ENCODE data around the gene ST3GAL5.
"Not testable (repeated sequence)": the region's sequence is repeated elsewhere in the genome, so short reads cannot be mapped to it uniquely, and the experiment has no call there.

The ST3GAL5 gene

DNA sequence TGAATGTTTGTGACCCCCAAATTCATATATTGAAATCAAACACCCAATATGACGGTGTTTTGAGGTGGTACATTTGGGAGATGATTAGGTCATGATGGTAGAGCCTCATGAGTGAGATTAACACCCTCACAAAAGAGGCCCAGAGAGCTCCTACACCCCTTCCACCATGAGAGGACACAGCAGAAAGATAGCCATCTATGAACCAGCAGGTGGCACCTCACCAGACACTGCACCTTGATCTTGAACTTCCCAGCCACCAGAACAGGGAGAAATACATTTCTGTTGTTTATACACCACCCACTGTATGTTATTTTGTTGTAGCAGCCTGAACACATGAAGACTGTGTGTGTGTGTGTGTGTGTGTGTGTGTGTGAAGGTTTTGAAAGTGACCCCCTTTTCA is 58.1 kb downstream of the ST3GAL5 start:
- TF ChIP-seq PAX5 (IDR thresholded peaks at IDR 0.05; ENCODE audit: insufficient read depth, low read length, severe bottlenecking), result no peak
- no peak for TF ChIP-seq POU2F2 (IDR thresholded peaks at IDR 0.05; ENCODE audit: low read depth, low read length)
- TF ChIP-seq SPI1 (IDR thresholded peaks at IDR 0.05; ENCODE audit: low read depth, low read length), result no peak
- no peak for TF ChIP-seq TAF1 (IDR thresholded peaks at IDR 0.05; ENCODE audit: low read depth, low read length)
- TF ChIP-seq POLR2AphosphoS5 (IDR thresholded peaks at IDR 0.05; ENCODE audit: low read depth, low read length), result no peak
- TF ChIP-seq POLR2A (IDR thresholded peaks at IDR 0.05; ENCODE audit: low read depth, low read length), result no peak
- FAIRE-seq (peak; percentile 9), DNase-seq (ENCODE audit: insufficient read length, low spot score) (no peak)

DNA sequence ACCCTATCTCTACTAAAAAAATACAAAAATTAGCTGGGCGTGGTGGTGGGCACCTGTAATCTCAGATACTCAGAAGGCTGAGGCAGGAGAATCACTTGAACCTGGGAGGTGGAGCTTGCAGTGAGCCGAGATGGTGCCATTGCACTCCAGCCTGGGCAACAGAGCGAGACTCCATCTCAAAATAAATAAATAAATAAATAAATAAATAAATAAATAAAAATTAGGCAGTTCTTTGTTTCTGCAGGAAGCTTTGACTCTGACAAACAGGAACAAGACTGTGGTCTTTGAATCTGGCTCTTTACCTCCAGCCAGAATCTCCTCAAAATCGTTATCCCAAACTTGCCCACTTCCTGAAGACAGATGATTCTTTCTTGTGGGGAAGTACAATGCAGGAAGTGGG is 59.4 kb downstream of the ST3GAL5 start:
- not testable (repeated sequence) for DNase-seq (ENCODE audit: insufficient read length, low spot score); FAIRE-seq

DNA sequence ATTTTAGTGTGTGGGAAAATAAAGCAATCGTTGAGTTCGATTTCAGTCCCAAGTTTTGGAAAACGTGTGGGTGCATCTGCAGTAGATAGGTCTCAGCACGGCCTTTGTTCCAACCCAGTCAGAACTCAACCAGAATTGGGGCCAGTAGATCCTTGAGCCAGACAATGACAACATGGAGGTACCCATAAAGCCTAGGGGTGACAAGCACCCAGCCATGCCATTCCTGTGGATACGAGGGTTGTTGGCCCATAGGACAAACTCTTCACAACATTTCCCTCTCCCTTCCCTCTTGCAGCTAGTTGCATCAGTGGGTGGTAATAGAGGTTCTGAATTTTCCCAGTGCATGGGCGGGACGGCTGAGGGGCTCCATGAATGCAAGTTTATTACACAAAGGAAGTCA is 60.1 kb downstream of the ST3GAL5 start:
- no peak for TF ChIP-seq PAX5 (IDR thresholded peaks at IDR 0.05; ENCODE audit: insufficient read depth, low read length, severe bottlenecking)
- no peak for TF ChIP-seq POLR2A (IDR thresholded peaks at IDR 0.05; ENCODE audit: low read depth, low read length)
- no peak for TF ChIP-seq SPI1 (IDR thresholded peaks at IDR 0.05; ENCODE audit: low read depth, low read length)
- TF ChIP-seq POU2F2 (IDR thresholded peaks at IDR 0.05; ENCODE audit: low read depth, low read length), result no peak
- no peak for TF ChIP-seq POLR2AphosphoS5 (IDR thresholded peaks at IDR 0.05; ENCODE audit: low read depth, low read length)
- no peak for TF ChIP-seq TAF1 (IDR thresholded peaks at IDR 0.05; ENCODE audit: low read depth, low read length)
- FAIRE-seq, result no peak
- DNase-seq (ENCODE audit: insufficient read length, low spot score), result no peak

DNA sequence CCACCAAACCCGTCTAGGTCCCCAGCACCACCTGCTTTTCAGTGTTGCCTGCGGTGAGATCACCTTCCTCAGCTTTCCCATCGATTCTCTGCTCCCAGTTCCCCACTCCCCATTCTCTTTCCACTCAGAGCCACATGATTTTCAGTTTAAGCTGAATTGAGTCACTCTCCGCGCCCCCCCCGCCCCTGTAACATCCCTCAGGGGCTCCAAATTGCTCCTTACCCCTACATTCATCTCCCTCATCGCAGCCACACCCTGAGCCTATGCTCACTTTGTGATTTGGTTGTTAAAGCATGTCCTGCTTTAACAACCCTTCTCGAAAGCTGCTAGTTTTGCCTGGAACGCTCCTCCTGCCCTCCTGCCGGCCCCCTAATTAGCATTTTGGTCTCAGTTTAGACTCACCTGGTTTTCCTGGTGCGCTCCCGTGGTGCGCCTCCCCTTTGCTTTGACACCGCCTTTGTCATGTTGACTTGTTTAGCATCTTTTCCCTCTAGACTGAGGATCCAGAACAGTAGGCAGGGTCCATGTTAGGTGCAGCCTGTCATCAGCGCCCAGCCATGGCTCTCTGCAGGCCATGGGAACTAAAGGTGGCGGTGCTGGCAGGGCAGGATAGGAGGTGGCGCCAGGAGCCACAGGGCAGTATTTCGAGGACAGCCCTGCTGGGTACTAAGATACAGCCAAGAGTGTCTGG is 60.8 kb downstream of the ST3GAL5 start:
- no peak for FAIRE-seq
- TF ChIP-seq TAF1 (IDR thresholded peaks at IDR 0.05; ENCODE audit: low read depth, low read length), result no peak
- no peak for TF ChIP-seq SPI1 (IDR thresholded peaks at IDR 0.05; ENCODE audit: low read depth, low read length)
- TF ChIP-seq POLR2AphosphoS5 (IDR thresholded peaks at IDR 0.05; ENCODE audit: low read depth, low read length), result no peak
- TF ChIP-seq POU2F2 (IDR thresholded peaks at IDR 0.05; ENCODE audit: low read depth, low read length), result no peak
- no peak for TF ChIP-seq POLR2A (IDR thresholded peaks at IDR 0.05; ENCODE audit: low read depth, low read length)
- no peak for TF ChIP-seq PAX5 (IDR thresholded peaks at IDR 0.05; ENCODE audit: insufficient read depth, low read length, severe bottlenecking)
- DNase-seq (ENCODE audit: insufficient read length, low spot score), result no peak

DNA sequence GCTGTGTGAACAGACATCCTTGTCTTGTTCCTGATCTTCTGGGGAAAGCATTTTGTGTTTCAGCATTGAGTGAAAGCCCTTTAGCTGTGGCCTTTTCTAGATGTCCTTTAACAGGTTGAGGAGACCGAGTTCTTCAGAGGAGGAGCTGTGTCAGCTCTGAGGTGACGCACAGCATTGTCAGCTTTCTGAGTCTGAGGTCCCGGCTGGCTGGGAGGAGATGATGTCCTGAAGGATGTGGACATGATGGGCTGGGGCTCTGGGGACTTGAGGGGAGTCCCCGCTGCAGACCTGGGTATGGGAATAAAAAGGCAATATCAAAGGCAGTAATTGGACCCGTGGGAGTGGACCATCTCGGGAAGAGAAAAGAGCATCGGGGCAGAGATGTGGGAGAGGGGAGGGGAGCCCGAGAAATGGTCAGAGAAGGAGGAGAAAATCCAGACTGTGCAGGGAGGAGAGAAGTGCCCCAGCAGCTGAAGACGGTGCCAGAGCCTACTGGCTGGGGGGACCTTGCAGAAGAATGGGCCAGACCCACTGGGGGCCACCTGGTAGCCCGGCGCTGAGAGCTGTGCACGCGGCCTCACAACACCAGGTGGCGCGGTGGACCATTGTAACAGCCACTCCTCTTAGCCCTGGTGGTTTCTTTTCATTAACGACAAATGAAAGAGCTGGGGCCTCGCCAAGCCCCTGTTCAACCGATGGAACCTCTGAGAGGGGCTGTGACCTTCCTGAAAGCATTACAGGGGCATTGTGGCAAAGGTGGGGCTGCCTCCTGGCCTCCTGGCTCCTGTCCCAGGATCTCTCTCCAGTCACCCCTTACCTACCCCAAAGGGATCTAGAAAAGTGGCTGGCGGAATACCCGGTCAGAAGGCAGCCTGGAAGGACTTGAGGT is 61.6 kb downstream of the ST3GAL5 start:
- TF ChIP-seq POLR2AphosphoS5 (IDR thresholded peaks at IDR 0.05; ENCODE audit: low read depth, low read length) (no peak), POU2F2 (IDR thresholded peaks at IDR 0.05; ENCODE audit: low read depth, low read length) (no peak), TAF1 (IDR thresholded peaks at IDR 0.05; ENCODE audit: low read depth, low read length) (no peak), SPI1 (IDR thresholded peaks at IDR 0.05; ENCODE audit: low read depth, low read length) (no peak), PAX5 (IDR thresholded peaks at IDR 0.05; ENCODE audit: insufficient read depth, low read length, severe bottlenecking) (no peak), POLR2A (IDR thresholded peaks at IDR 0.05; ENCODE audit: low read depth, low read length) (no peak)
- FAIRE-seq (no peak), DNase-seq (ENCODE audit: insufficient read length, low spot score) (peak; percentile 42)

DNA sequence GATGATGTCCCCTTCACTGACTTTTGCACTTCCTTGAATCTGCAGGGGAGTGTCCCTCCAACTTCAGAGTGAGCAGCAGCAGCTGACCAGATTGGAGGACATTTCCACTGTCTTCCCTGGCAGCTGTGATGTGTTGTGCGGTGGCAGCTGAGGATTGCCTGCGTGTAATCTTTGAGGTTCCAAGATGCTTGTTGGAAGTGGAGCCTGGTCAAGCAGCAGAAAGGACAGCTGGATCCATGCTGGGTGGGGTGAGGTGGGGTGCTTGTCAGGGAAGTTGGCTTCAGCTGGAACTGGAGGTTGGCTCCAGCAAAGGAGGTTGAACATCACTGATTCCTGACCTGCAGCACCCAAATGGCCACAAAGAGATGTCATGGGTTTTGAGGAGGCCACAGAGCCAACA is 64.8 kb downstream of the ST3GAL5 start:
- no peak for DNase-seq (ENCODE audit: insufficient read length, low spot score)
- no peak for TF ChIP-seq PAX5 (IDR thresholded peaks at IDR 0.05; ENCODE audit: insufficient read depth, low read length, severe bottlenecking)
- TF ChIP-seq TAF1 (IDR thresholded peaks at IDR 0.05; ENCODE audit: low read depth, low read length), result no peak
- no peak for TF ChIP-seq SPI1 (IDR thresholded peaks at IDR 0.05; ENCODE audit: low read depth, low read length)
- no peak for TF ChIP-seq POU2F2 (IDR thresholded peaks at IDR 0.05; ENCODE audit: low read depth, low read length)
- TF ChIP-seq POLR2A (IDR thresholded peaks at IDR 0.05; ENCODE audit: low read depth, low read length), result no peak
- no peak for TF ChIP-seq POLR2AphosphoS5 (IDR thresholded peaks at IDR 0.05; ENCODE audit: low read depth, low read length)
- no peak for FAIRE-seq

DNA sequence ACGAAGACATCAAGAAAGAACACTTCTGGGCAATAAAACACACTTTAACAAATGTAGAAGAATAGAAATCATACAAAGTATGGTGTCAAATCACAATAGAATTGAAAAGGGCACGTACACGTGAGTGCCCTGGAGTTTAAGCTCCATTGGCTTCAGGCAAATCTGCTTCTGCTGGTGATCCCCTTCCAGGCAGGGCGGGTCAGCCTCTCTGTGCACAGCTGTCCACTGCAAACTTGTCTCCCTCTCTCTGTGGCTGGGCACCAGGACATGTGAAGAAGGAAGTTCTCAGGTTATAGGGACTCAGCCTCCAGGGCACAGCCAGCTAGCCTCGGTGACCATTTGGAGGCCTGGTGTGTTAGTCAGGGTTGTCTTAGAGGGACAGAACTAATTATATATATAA is 66.0 kb downstream of the ST3GAL5 start:
- TF ChIP-seq POU2F2 (IDR thresholded peaks at IDR 0.05; ENCODE audit: low read depth, low read length) (no peak), POLR2AphosphoS5 (IDR thresholded peaks at IDR 0.05; ENCODE audit: low read depth, low read length) (no peak), TAF1 (IDR thresholded peaks at IDR 0.05; ENCODE audit: low read depth, low read length) (no peak), PAX5 (IDR thresholded peaks at IDR 0.05; ENCODE audit: insufficient read depth, low read length, severe bottlenecking) (no peak), SPI1 (IDR thresholded peaks at IDR 0.05; ENCODE audit: low read depth, low read length) (no peak), POLR2A (IDR thresholded peaks at IDR 0.05; ENCODE audit: low read depth, low read length) (no peak)
- FAIRE-seq (no peak), DNase-seq (ENCODE audit: insufficient read length, low spot score) (no peak)

DNA sequence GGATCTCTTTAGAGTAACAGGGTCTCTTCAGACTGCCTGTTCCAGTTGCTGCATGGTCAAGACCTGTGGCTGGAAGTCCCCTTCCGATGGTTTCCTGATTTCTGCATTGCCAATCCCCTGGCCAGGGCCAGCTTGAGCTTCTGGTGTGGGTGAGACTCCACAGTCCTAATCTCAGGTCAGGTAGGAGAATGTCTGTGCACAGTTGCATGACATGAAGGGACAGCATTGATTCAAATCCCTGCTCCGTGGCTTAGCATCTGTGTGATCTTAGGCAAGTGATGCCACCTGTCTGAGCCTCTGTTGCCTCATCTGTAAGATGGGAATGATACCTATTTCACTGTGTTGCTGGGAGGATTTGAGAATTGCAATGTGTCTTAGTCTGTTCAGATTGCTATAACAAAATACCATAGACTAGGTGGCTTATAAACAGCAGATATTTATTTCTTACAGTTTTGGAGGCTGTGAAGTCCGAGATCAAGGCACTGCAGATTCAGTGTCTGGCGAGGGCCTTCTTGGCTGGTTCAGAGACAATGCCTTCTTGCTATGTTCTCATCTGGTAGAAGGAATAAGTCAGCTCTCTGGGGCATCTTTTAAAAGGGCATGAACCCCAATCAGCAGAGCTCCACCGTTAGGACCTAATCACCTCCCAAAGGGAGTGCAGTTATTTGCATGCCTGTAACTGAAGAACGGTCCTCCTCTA is 68.8 kb downstream of the ST3GAL5 start:
- TF ChIP-seq POLR2AphosphoS5 (IDR thresholded peaks at IDR 0.05; ENCODE audit: low read depth, low read length) (no peak), POU2F2 (IDR thresholded peaks at IDR 0.05; ENCODE audit: low read depth, low read length) (no peak), PAX5 (IDR thresholded peaks at IDR 0.05; ENCODE audit: insufficient read depth, low read length, severe bottlenecking) (no peak)
- DNase-seq (ENCODE audit: insufficient read length, low spot score), result no peak
- FAIRE-seq, result no peak

DNA sequence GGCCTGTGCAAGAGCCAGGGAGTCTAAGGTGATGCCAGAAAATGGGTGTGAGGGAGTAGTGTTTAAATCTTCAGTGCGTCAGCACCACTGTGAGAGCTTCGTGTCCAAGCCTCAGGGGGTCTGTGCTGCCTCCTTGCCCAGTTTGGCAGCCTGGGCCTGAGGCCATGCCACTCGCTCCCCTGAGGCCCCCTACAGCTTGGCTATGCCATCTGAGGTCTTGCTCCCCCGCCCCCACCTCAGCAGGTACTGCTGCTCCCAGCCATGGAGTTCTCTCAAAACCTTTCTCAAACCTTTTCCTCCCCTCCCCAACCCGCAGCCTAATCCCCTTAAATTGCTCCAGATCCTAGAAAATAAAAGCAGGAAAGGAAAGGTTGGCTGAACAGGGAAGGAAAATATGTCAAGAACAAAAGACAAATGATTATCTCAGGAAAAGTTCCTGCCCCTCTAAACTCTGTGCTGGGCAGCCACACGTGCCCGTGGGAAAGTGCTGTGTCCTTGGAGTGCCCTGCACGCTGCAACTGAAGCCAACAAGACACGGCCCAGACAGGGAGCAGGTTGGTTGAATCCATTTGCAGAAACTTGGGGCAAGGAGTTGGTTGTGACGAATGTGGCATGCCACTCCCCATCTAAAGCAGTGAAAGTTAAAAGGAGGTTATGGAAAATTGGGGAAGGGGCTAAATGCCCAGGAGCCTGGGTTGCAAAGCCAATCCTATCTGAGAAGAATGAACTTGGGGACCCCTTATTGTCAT is 73.8 kb downstream of the ST3GAL5 start:
- FAIRE-seq, result no peak
- no peak for TF ChIP-seq POLR2AphosphoS5 (IDR thresholded peaks at IDR 0.05; ENCODE audit: low read depth, low read length)
- no peak for TF ChIP-seq POU2F2 (IDR thresholded peaks at IDR 0.05; ENCODE audit: low read depth, low read length)
- no peak for TF ChIP-seq PAX5 (IDR thresholded peaks at IDR 0.05; ENCODE audit: insufficient read depth, low read length, severe bottlenecking)
- TF ChIP-seq TAF1 (IDR thresholded peaks at IDR 0.05; ENCODE audit: low read depth, low read length), result no peak
- TF ChIP-seq SPI1 (IDR thresholded peaks at IDR 0.05; ENCODE audit: low read depth, low read length), result no peak
- no peak for TF ChIP-seq POLR2A (IDR thresholded peaks at IDR 0.05; ENCODE audit: low read depth, low read length)

More for the DNA sequence above, 73.8 kb downstream of the ST3GAL5 start:
- DNase-seq (ENCODE audit: insufficient read length, low spot score), result no peak
